Stimulated activated CD4-positive, alpha-beta T cell treated with anti-CD3 and anti-CD28 coated beads, Interleukin-1b, Interleukin-23, amount 100 ng/mL, for 4 hours (primary cell): ENCODE results near the gene OR2A25.

Experiments used
- DNase-seq, 2 donors: peaks; one replicate each; pipeline ENCODE4 v3.0.0-alpha.2; 2020; ENCODE audit warnings: low read depth in 2 of 2

OR2A25 gene

DNA sequence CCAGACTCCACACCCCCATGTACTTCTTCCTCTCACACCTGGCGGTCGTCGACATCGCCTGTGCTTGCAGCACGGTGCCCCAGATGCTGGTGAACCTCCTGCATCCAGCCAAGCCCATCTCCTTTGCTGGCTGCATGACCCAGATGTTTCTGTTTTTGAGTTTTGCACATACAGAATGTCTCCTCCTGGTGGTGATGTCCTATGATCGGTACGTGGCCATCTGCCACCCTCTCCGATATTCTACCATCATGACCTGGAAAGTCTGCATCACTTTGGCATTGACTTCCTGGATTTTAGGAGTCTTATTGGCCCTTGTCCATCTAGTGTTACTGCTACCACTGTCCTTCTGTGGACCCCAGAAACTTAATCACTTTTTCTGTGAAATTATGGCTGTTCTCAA, 4.8 kb downstream of the OR2A25 start:
- DNase-seq, result no peak

DNA sequence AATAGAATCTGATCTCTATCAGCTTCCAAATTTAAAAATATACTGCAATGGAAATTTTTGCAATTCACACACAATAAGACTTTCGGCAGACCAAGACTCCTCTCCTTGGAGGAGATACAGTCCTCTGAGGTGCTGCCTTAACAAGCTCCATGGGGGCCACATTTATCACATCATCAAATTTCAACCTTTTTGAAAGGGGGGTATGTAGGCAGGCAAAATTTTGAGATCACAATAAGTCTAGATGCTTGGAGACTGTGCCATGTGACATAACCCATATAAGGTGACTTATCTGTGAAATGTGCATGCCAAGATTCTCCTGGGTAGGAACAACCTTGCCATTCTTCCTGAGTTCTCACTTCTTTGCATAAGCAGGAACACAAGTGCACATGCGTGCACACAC, 16.4 kb downstream of the OR2A25 start, which contains the start of gene OR2A12:
TSS of gene OR2A12 (plus strand) at position 301 of the 400 bp plus-strand sequence. CDS start 8,830 bp downstream, outside the sequence.
- DNase-seq, result no peak

DNA sequence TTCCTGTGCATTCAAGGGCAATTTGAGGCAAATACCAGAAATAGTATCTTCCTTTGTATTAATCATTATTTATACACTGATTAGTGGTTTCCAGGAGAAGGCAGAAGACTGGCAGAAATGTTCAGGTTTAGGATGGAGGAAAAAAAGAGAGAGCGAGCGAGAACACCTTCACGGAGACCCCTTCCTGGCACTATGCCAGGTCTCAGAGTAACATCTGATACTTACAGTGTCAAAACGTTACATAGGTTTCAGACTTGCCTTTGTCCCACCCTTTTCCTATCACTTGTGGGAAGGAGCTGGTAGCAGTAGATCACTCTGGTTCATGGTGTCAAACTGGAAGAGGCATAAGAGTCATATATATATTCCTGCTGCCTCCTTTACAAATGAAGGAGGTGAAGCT, 17.1 kb downstream of the OR2A25 start:
- no peak for DNase-seq

DNA sequence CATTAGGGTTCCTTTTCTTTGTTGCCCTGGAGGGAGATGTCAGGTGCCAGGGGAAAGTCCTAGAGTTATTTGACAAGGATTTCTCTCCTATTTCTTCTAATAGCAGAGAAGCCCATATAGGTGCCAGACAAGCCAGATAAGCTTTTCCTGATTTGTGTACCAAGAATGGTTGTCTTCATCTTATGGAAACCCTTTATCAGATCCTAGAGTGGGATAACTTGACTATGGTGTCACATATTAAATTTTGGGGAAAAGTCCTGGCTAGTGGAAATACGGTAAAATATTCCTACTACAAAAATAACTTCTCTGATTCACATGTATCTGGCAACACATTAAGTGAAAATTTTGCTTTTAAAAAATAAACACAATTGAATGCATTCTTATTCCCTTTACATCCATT, 17.6 kb downstream of the OR2A25 start:
- no peak for DNase-seq

DNA sequence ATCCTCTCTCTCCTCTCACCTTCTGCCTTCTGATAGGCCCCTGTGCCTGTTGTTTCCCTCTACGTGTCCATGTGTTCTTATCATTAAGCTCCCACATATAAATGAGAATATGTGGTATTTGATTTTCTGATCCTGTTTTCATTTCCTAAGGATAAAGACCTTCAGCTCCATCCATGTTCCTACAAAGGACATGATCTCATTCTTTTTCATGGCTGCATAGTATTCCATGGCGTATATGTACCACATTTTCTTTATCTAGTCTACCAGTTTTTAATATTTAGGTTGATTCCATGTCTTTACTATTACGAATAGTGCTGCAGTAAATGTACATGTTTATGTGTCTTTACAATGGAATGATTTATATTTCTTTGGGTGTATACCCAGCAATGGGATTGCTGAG, 21.1 kb downstream of the OR2A25 start:
- no peak for DNase-seq

DNA sequence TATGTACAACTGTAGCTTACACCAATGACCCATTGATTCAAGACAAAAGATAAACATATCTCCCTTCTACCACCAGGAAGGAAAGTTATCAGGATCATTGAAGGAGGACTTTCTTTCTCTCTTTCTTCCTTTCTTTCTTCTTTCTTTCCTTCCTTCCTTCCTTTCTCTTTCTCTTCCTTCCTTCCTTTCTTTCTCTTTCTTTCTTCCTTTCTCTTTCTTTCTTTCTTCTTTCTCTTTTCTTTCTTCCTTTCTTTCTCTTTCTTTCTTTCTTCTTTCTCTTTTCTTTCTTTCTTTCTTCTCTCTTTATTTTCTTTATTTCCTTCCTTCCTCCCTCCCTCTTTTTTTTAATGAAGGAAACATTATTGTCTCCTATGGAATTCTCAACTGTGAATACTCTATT, 29.2 kb downstream of the OR2A25 start:
- no peak for DNase-seq

DNA sequence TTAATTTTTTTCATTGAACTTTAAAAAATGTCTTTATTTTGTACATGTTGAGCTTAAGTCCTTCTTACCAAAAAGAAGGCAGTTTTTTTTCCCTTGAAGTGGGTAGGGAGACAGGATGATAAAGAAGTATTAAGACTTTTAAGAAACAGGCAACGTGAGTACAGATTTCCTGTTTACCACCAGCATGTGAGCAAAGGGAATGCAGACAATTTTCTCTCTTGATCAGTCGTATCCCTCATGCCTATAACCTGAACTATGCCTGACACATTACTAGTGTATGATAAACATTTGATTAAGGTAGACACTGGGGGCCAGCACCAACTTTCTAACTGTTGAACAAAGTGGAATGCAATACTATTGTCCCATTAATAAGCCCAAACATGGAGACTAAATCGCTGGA, 31.0 kb downstream of the OR2A25 start:
- no peak for DNase-seq

DNA sequence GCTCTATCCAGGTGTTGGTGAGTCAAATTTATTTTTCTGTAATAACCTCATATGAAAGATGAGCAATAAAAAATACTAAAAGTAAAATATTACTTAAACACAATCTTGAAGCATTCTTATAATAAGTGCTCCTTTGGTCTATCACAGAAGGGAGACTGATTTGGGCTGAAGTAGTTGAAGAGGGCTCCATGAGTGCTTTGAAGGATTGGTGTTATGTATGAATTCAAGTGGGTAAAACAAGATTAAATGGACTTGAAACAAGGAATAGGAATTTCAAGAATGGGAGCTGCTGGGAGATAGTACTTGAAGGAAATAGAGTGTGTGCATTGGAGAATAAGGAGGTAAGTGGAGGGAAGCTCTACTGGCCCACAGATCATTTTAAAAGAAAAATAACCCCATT, 32.4 kb downstream of the OR2A25 start:
- no peak for DNase-seq

DNA sequence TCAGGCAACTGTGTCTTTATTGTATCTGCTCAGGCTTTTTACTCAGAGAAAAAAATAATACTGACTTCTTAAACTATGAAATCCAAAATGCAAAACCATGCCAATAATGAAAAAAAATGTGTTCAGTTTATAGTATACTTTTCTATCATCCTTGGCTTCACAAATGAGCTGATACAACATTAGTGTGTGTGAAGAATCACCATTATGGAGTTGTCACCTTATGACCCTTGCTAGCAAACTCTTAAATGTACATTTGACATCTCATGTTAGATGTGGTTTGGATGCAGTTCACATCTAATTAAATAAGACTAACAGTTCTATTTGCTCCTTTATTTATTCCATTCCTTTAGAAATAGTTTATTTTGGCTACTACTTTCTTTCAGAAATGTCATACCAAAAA, 35.6 kb downstream of the OR2A25 start:
- DNase-seq, result no peak

DNA sequence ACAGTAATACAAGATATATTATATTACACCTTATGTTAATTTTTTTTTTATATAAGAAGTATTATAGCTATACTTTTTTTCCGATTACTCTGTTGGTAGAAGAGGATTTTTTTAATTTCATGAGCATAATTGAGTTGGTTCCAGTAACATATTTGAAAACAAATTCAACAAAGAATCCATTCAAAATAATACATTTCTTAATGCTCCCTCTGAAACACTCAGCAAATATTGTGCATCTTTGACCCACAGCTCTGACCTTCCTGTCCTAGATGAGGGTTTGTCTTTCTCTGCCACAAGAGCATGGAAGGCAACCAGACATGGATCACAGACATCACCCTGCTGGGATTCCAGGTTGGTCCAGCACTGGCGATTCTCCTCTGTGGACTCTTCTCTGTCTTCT, 39.7 kb downstream of the OR2A25 start, which contains the start of gene OR2A2:
TSS of gene OR2A2 (plus strand) at position 301 of the 400 bp plus-strand sequence. CDS start at position 301, 0 bp downstream.
- DNase-seq, result no peak

DNA sequence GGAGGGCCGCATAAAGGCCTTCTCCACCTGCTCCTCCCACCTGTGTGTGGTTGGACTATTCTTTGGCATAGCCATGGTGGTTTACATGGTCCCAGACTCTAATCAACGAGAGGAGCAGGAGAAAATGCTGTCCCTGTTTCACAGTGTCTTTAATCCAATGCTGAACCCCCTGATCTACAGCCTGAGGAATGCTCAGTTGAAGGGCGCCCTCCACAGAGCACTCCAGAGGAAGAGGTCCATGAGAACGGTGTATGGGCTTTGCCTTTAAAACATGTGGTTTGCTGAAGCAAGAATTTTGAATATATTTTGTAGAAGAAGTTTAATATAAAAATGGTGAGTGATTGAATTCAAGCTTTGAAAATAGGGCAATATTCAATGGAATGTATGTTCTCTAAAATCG, 40.7 kb downstream of the OR2A25 start:
- DNase-seq, result no peak

DNA sequence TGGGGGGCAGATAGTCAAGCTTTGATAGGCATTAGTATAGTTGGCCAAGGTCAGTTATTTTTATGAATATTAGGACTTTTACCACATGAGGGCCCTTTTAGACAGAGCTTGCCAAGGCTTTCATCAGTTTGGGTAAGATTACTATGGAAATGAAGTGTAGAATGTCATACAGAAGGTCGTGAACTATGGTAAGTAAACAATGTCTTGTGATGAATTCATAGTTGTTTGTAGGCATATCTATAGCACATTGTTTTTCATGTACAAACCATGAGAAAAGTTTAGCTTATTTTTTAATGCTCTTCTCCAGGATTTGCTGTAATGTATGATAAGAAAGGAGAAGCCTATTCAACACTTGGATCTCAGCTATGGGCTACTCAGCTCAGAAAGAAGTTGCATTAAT, 44.0 kb downstream of the OR2A25 start:
- DNase-seq, result no peak

DNA sequence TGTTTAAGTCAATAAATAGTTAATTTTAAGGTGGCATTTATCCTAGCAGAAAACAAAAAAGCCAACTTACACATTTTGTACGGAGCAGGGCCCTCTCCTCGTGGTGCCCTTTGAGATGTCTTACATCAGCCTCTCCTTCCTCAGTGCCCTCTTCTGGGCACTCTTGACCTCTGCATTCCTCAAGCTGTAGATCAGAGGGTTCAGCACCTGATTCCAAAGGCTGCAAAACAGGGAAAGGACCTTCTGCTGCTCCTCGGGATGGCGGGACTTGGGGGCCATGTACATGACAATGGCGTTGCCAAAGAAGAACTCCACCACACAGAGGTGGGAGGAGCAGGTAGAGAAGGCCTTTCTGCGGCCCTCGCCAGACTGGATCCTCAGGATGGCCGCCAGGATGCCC, 48.7 kb downstream of the OR2A25 start:
- DNase-seq, result no peak

DNA sequence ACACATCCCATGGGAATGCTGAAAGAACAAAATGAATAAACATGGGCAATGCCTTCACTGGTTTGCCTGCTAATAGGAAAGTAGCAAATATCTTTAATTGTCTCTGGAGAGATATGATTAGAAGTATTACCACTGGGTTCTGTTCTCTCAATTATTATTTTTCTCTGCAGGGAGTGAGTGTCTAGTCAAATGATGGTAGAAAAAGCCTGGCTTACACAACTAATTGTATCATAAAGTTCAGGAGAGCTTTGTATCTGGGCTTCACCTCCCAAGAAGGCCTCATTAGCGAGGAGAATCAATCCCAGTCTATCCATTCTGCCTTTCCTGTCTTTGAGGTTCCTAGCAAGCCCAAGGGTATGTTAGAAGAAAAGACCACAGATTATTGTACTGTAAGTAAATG, 53.3 kb downstream of the OR2A25 start, which contains the start of gene OR2A14:
TSS of gene OR2A14 (plus strand) at position 301 of the 400 bp plus-strand sequence. CDS start 5,937 bp downstream, outside the sequence.
- no peak for DNase-seq
